HG03558 (cell line): ENCODE data around the gene HDAC8.

ENCODE experiments used
- ATAC-seq: cut with Tn5 transposase; IDR thresholded peaks from one replicate; pipeline ENCODE4 v1.9.1; 2021; ENCODE audit warnings: moderate number of reproducible peaks; ENCODE audit not compliant: unreplicated experiment; ENCODE audit errors: extremely low read depth

Gene HDAC8

GRCh38 chrX:72305286-72306084, 267.2 kb downstream of the HDAC8 start, which contains the start of gene CITED1:
Gene CITED1 (minus strand): TSS chrX:72305914. CDS start chrX:72302869, 3,045 bp downstream.
- ATAC-seq, result no peak

DNA sequence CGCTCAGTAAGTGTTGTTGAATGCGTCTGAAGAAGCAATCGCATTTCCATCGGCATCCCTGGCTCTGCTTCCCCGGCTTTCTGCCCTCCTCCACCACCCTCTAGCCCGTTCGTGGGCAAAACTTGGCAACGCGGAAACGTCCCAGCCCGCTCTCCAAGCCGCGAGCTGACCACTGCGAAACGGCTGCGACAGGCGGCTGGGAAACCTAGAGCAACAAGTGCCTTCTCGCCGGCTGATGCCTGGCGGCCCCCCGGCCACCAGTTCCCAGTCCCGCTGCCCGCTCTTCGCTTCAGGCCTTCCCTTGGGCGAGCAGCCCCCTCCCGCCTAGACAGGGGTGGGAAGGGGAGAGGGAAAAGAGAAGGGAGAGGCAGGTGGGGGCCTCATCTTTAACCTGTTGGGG, 267.8 kb downstream of the HDAC8 start:
- no peak for ATAC-seq

GRCh38 chrX:72301781-72302180, 270.9 kb downstream of the HDAC8 start:
- ATAC-seq, result no peak

DNA sequence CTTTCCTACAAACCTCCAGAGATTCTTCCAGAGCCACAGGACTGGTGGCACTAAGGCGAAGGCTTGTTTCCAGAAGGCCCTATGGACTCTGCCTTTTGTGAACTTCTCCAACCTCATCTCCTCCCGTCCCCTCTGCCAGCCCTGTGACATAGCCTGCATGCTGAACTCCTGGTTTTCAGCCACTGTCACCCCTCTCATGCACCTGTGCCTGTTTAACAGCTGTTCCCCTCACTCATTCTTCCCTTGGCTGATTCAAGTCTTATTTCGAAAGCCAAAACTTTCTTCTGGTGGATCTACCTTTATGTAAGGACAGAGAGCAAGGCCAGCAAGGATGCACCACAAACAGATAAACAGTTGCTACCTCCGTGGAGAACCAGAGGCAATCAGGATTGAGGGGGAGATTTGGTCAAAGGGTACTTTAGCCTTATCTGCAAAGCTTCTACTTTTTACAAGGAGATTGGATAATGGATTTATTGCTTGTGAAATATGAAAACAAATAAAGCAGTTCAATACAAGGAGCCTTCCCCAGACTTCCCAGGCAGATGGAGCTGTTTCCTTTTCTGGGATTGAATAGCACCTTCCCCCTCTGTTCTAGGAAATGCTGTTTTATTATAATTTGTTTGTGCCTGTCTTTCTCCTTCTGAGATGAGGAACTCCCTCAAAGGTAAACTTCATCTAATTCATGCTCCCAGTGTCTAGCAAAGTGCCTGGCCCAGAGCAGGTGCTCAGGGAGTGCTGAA, 272.6 kb downstream of the HDAC8 start:
- ATAC-seq, result no peak

DNA sequence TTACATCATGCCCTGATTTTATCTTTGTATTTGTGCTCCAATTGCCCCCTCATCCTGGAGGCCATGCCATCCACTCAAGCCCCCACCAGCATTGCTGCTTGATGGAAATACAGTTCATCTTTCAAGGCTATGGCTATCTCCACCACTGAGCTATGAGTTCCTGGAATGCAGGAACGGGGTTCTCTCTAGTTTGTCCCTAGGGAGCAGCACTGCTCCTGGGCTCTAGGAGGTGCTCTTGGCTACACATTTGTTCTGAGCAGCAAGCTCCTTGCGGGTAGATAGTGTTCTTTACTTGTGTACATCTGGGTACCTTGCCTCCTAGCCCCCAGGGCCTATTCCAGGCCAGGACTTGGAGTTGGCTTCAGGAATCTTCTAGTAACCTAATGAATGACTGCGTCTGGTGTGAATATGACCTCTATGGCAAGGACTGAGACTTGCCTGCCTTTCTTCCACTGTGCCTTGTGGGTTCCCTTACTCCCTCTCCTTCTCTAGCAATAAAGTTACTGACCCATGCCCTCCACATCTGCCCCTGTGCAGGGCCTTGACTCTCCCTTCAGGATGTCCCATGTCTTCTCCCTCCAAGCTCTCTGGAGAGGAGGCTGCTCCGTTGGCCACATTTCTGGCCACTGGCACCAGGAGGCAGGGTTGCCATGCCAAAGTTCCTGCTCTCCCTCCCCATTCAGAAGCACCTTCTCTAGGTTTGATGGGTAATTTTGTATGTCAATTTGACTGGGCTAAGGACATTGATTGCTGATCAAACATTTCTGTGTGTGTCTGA, 274.5 kb downstream of the HDAC8 start:
- ATAC-seq, result no peak

DNA sequence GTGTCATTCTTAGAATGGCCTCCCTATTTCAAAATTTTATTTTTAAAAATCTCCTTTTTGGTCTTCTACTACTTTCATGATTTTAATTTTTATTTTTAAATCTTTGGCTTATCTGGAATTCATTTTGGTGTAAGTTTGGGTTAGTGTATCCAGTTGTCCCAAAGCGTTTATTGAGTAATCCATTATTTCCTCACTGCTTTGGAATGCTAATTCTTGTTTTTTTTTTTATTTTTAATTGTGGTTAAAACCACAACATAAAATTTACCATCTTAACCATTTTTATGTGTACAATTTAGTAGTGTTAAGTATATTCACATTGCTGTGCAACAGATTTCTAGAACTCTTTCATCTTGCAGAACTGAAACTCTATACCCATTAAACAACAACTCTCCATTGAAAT, 275.7 kb downstream of the HDAC8 start:
- no peak for ATAC-seq

- no peak for ATAC-seq
Measured at GRCh38 chrX:72295745-72296144, 276.9 kb downstream of the HDAC8 start.

DNA sequence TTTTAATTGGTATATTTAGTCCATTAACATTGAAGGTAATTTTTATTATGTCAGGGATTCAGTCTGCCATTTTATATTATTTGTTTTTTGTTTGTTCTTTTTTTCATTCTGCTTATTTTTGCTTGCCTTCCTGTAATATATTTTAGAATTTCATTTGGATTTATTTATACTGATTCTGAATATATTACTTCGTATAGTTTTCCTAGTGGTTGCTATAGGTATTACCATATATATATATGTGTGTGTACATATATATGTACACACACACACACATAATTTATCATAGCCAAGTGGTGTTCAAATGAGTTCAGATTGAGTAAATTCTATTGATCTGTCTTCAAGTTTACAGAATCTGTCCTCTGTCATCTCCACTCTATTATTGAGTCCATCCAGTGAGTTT, 278.1 kb downstream of the HDAC8 start:
- no peak for ATAC-seq

DNA sequence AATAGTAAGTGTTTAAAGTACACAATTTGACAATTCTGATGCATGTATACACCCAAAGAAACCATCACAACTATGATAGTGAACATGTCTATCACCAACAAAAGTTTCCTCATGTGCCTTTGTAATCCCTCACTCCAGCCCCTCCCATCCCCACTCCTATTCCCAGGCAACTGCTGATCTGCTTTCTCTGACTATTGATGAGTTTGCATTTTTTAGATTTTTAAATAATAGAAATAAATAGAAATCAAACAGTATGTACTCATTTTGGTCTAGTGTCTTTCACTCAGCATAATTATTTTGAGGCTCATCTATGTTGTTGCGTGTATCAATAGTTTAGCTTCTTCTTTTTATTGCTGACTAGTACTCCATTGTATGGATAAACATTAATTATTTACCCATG, 290.3 kb downstream of the HDAC8 start:
- no peak for ATAC-seq

DNA sequence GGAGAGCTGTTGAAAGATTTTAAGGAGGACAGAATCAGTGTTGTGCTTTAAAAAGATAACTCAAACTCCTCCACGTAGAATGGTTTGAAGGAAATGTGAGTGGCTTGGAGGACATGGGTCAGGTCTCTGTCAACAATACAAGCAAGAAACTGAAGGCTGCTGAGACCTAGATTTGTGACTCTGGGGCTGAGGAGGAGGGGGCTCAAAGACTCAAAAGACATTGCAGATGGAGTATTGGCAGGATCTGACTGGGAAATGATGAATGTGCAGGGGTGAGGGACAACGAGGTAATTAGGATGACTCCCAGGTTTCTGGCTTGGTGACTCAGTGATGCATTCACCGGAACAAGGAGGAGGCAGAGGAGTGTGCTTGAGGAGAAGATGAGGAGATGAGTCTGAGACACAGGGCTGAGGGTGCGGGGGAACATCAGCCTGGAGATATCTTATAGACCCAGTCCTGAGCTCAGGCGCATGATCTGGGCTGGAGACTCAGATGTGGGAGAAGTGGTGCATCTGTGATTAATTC, 292.3 kb downstream of the HDAC8 start:
- ATAC-seq, result no peak
